ENCODE measurements around the gene ARL8B. TPM values are rescaled to one million over a fixed set of nuclear protein-coding genes. Genes with fewer than 3 reads are reported as not detected.

ARL8B gene
- total RNA-seq, 1 experiment from 2014 or later = 28.3 TPM

- no peak for TF ChIP-seq ZNF263 (CRISPR knock-in tag; IDR thresholded peaks at IDR 0.05; ENCODE audit: low read depth)
- no peak for TF ChIP-seq KAT7 (CRISPR knock-in tag; IDR thresholded peaks at IDR 0.05; ENCODE audit: borderline replicate concordance)
- no peak for TF ChIP-seq ZNF281 (CRISPR knock-in tag; IDR thresholded peaks at IDR 0.05)
- TF ChIP-seq ZNF423 (CRISPR knock-in tag; IDR thresholded peaks at IDR 0.05) = no peak
- TF ChIP-seq ZNF219 (CRISPR knock-in tag; IDR thresholded peaks at IDR 0.05; ENCODE audit: borderline replicate concordance) = no peak
- no peak for TF ChIP-seq RELA (CRISPR knock-in tag; IDR thresholded peaks at IDR 0.05; ENCODE audit: borderline replicate concordance)
- TF ChIP-seq TEAD4 (CRISPR knock-in tag; IDR thresholded peaks at IDR 0.05) = no peak
- TF ChIP-seq, protein P1, sequence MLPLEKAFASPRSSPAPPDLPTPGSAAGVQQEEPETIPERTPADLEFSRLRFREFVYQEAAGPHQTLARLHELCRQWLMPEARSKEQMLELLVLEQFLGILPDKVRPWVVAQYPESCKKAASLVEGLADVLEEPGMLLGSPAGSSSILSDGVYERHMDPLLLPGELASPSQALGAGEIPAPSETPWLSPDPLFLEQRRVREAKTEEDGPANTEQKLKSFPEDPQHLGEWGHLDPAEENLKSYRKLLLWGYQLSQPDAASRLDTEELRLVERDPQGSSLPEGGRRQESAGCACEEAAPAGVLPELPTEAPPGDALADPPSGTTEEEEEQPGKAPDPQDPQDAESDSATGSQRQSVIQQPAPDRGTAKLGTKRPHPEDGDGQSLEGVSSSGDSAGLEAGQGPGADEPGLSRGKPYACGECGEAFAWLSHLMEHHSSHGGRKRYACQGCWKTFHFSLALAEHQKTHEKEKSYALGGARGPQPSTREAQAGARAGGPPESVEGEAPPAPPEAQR (CRISPR knock-in tag; IDR thresholded peaks at IDR 0.05) = no peak
- no peak overlapping the region for H3K4me3 Mint-ChIP-seq
- ATAC-seq (peak; percentile 34), DNase-seq (ENCODE audit: low spot score) (no peak)
- H3K4me1 Mint-ChIP-seq = peaks cover 44% of the 10 kb centered on the region
- ChIA-PET POLR2A (no interaction called here), CTCF (interaction anchor here (1.4 kb wide), 1 partner anchor 10 kb away, joined by 6 read pairs; no protein-coding TSS in a partner anchor)
- no peaks in the 10 kb centered on the region for H3K9me3 Mint-ChIP-seq
- no peak overlapping the region for H3K27ac Mint-ChIP-seq
- no peaks in the 10 kb centered on the region for H3K27me3 Mint-ChIP-seq (ENCODE audit: low read depth)
- peaks cover 4% of the 10 kb centered on the region; the same call in 1 of the 2 replicates for H3K36me3 Mint-ChIP-seq
Observed at GRCh38 chr3:5222283-5223005, 100.4 kb downstream of the ARL8B start.

GRCh38 chr3:5226783-5227182 lies 104.7 kb downstream of the ARL8B start:
- no peak overlapping the region for H3K4me3 Mint-ChIP-seq
- no peaks in the 10 kb centered on the region for H3K36me3 Mint-ChIP-seq
- no peak overlapping the region for H3K27ac Mint-ChIP-seq
- TF ChIP-seq, protein P2, sequence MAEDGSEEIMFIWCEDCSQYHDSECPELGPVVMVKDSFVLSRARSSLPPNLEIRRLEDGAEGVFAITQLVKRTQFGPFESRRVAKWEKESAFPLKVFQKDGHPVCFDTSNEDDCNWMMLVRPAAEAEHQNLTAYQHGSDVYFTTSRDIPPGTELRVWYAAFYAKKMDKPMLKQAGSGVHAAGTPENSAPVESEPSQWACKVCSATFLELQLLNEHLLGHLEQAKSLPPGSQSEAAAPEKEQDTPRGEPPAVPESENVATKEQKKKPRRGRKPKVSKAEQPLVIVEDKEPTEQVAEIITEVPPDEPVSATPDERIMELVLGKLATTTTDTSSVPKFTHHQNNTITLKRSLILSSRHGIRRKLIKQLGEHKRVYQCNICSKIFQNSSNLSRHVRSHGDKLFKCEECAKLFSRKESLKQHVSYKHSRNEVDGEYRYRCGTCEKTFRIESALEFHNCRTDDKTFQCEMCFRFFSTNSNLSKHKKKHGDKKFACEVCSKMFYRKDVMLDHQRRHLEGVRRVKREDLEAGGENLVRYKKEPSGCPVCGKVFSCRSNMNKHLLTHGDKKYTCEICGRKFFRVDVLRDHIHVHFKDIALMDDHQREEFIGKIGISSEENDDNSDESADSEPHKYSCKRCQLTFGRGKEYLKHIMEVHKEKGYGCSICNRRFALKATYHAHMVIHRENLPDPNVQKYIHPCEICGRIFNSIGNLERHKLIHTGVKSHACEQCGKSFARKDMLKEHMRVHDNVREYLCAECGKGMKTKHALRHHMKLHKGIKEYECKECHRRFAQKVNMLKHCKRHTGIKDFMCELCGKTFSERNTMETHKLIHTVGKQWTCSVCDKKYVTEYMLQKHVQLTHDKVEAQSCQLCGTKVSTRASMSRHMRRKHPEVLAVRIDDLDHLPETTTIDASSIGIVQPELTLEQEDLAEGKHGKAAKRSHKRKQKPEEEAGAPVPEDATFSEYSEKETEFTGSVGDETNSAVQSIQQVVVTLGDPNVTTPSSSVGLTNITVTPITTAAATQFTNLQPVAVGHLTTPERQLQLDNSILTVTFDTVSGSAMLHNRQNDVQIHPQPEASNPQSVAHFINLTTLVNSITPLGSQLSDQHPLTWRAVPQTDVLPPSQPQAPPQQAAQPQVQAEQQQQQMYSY (CRISPR knock-in tag; IDR thresholded peaks at IDR 0.05) = no peak
- no peak for TF ChIP-seq NFATC4 (CRISPR knock-in tag; IDR thresholded peaks at IDR 0.05)
- TF ChIP-seq, protein P3, sequence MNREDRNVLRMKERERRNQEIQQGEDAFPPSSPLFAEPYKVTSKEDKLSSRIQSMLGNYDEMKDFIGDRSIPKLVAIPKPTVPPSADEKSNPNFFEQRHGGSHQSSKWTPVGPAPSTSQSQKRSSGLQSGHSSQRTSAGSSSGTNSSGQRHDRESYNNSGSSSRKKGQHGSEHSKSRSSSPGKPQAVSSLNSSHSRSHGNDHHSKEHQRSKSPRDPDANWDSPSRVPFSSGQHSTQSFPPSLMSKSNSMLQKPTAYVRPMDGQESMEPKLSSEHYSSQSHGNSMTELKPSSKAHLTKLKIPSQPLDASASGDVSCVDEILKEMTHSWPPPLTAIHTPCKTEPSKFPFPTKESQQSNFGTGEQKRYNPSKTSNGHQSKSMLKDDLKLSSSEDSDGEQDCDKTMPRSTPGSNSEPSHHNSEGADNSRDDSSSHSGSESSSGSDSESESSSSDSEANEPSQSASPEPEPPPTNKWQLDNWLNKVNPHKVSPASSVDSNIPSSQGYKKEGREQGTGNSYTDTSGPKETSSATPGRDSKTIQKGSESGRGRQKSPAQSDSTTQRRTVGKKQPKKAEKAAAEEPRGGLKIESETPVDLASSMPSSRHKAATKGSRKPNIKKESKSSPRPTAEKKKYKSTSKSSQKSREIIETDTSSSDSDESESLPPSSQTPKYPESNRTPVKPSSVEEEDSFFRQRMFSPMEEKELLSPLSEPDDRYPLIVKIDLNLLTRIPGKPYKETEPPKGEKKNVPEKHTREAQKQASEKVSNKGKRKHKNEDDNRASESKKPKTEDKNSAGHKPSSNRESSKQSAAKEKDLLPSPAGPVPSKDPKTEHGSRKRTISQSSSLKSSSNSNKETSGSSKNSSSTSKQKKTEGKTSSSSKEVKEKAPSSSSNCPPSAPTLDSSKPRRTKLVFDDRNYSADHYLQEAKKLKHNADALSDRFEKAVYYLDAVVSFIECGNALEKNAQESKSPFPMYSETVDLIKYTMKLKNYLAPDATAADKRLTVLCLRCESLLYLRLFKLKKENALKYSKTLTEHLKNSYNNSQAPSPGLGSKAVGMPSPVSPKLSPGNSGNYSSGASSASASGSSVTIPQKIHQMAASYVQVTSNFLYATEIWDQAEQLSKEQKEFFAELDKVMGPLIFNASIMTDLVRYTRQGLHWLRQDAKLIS (CRISPR knock-in tag; IDR thresholded peaks at IDR 0.05; ENCODE audit: borderline replicate concordance) = no peak
- no peaks in the 10 kb centered on the region for H3K27me3 Mint-ChIP-seq (ENCODE audit: low read depth)
- ATAC-seq (no peak), DNase-seq (ENCODE audit: low spot score) (no peak)
- peaks cover 16% of the 10 kb centered on the region for H3K4me1 Mint-ChIP-seq
- ChIA-PET CTCF (no interaction called here), POLR2A (no interaction called here)
- no peaks in the 10 kb centered on the region for H3K9me3 Mint-ChIP-seq
